ENCODE results near the gene CDC25B.

DNA sequence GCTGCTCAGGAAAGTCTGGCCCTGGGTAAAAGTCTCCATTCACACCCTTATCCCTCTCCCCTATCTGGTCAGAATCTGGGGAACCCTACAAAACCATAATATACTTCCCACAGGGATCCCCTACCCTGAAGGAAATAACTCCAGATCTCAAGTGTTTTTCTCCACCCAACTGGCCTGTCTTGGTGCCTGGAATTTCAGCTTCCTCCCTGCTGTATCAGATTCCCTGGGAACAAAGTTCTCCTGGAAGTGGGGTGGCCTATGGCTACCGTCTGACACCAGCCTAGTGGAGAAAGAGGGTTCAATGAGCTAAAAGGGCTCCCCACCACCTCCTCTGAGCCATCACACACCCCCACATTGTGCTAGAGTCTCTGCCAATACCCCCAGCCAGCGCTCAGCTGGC is 48.6 kb upstream of the CDC25B start:
- TF ChIP-seq, protein P1, sequence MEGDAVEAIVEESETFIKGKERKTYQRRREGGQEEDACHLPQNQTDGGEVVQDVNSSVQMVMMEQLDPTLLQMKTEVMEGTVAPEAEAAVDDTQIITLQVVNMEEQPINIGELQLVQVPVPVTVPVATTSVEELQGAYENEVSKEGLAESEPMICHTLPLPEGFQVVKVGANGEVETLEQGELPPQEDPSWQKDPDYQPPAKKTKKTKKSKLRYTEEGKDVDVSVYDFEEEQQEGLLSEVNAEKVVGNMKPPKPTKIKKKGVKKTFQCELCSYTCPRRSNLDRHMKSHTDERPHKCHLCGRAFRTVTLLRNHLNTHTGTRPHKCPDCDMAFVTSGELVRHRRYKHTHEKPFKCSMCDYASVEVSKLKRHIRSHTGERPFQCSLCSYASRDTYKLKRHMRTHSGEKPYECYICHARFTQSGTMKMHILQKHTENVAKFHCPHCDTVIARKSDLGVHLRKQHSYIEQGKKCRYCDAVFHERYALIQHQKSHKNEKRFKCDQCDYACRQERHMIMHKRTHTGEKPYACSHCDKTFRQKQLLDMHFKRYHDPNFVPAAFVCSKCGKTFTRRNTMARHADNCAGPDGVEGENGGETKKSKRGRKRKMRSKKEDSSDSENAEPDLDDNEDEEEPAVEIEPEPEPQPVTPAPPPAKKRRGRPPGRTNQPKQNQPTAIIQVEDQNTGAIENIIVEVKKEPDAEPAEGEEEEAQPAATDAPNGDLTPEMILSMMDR (IDR thresholded peaks at IDR 0.05): no peak
- TF ChIP-seq EP300 (IDR thresholded peaks at IDR 0.05) (no peak), POLR2A (IDR thresholded peaks at IDR 0.05; ENCODE audit: low read length) (no peak), POLR2AphosphoS2 (conservative IDR thresholded peaks at IDR 0.05; ENCODE audit: low read length) (no peak), RFX5 (IDR thresholded peaks at IDR 0.05) (no peak)
- TF ChIP-seq, protein P2, sequence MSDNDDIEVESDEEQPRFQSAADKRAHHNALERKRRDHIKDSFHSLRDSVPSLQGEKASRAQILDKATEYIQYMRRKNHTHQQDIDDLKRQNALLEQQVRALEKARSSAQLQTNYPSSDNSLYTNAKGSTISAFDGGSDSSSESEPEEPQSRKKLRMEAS (IDR thresholded peaks at IDR 0.05): no peak
- TF ChIP-seq, protein P3, sequence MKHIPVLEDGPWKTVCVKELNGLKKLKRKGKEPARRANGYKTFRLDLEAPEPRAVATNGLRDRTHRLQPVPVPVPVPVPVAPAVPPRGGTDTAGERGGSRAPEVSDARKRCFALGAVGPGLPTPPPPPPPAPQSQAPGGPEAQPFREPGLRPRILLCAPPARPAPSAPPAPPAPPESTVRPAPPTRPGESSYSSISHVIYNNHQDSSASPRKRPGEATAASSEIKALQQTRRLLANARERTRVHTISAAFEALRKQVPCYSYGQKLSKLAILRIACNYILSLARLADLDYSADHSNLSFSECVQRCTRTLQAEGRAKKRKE (CRISPR knock-in tag; IDR thresholded peaks at IDR 0.05; ENCODE audit: low read depth): no peak
